ENCODE measurements around the gene USP54. TPM values are rescaled to one million over a fixed set of nuclear protein-coding genes. Genes with fewer than 3 reads are reported as not detected.

Gene USP54
- total RNA-seq, 2 experiments from 2014 or later, result 2.7 to 3.2 TPM

- H3K27me3 ChIP-seq (ENCODE audit: control insufficient read depth in 1 of 2, insufficient read depth in 2 of 2, low read length in 2 of 2), result no peaks in the 10 kb centered on the region
- TF ChIP-seq CTCF (IDR thresholded peaks at IDR 0.05), result no peak
- CTCF ChIA-PET, result no interaction called here
- no peak for DNase-seq
- intact Hi-C loops (cut with DNase I, micrococcal nuclease), result no loop called here
- Mint-ChIP-seq H3K4me3 (no peak overlapping the region), H3K4me1 (ENCODE audit: low read depth) (no peaks in the 10 kb centered on the region), H3K27ac (no peak overlapping the region), H3K27me3 (no peaks in the 10 kb centered on the region), H3K9me3 (no peaks in the 10 kb centered on the region), H3K36me3 (ENCODE audit: low read depth) (no peaks in the 10 kb centered on the region)
- no peak overlapping the region for H3K4me3 ChIP-seq (ENCODE audit: low read length)
- POLR2A ChIA-PET, result no interaction called here
- no peaks in the 10 kb centered on the region for H3K4me1 ChIP-seq (ENCODE audit: insufficient read depth, low read length)
- no peak overlapping the region for H3K27ac ChIP-seq (ENCODE audit: low read depth in 1 of 2, low read length in 2 of 2)
- ATAC-seq (ENCODE audit: poor library complexity), result no peak
- no peaks in the 10 kb centered on the region for H3K36me3 ChIP-seq (ENCODE audit: insufficient read depth, low read length)
- no peaks in the 10 kb centered on the region for H3K9me3 ChIP-seq (ENCODE audit: control insufficient read depth in 1 of 2, insufficient read depth in 1 of 2, low read length in 2 of 2)
Measured at GRCh38 chr10:73522263-73522662, 68.9 kb downstream of the USP54 start.

GRCh38 chr10:73519336-73519735 is 71.8 kb downstream of the USP54 start:
- POLR2A ChIA-PET, result interaction anchor here (0.6 to 1.7 kb wide), 3 partner anchors 8 to 558 kb away, joined by 3 to 4 read pairs (median 4); no protein-coding TSS in a partner anchor
- H3K9me3 Mint-ChIP-seq, result no peaks in the 10 kb centered on the region
- H3K27me3 Mint-ChIP-seq, result no peaks in the 10 kb centered on the region
- H3K36me3 Mint-ChIP-seq (ENCODE audit: low read depth), result no peaks in the 10 kb centered on the region
- no peaks in the 10 kb centered on the region for H3K4me1 Mint-ChIP-seq (ENCODE audit: low read depth)
- intact Hi-C loops (cut with DNase I, micrococcal nuclease), result no loop called here
- Histone ChIP-seq H3K9me3 (ENCODE audit: control insufficient read depth in 1 of 2, insufficient read depth in 1 of 2, low read length in 2 of 2) (no peaks in the 10 kb centered on the region), H3K4me3 (ENCODE audit: low read length) (no peak overlapping the region), H3K36me3 (ENCODE audit: insufficient read depth, low read length) (no peaks in the 10 kb centered on the region), H3K27me3 (ENCODE audit: control insufficient read depth in 1 of 2, insufficient read depth in 2 of 2, low read length in 2 of 2) (no peaks in the 10 kb centered on the region), H3K4me1 (ENCODE audit: insufficient read depth, low read length) (no peaks in the 10 kb centered on the region), H3K27ac (ENCODE audit: low read depth in 1 of 2, low read length in 2 of 2) (no peak overlapping the region)
- TF ChIP-seq CTCF (IDR thresholded peaks at IDR 0.05), result no peak
- H3K4me3 Mint-ChIP-seq, result no peak overlapping the region
- no peak overlapping the region for H3K27ac Mint-ChIP-seq
- CTCF ChIA-PET, result no interaction called here
- ATAC-seq (ENCODE audit: poor library complexity) (no peak), DNase-seq (no peak)

GRCh38 chr10:73517166-73517888 is 73.8 kb downstream of the USP54 start:
- Histone ChIP-seq H3K36me3 (ENCODE audit: insufficient read depth, low read length) (no peaks in the 10 kb centered on the region), H3K27ac (ENCODE audit: low read depth in 1 of 2, low read length in 2 of 2) (no peak overlapping the region), H3K4me1 (ENCODE audit: insufficient read depth, low read length) (no peaks in the 10 kb centered on the region), H3K27me3 (ENCODE audit: control insufficient read depth in 1 of 2, insufficient read depth in 2 of 2, low read length in 2 of 2) (no peaks in the 10 kb centered on the region), H3K9me3 (ENCODE audit: control insufficient read depth in 1 of 2, insufficient read depth in 1 of 2, low read length in 2 of 2) (no peaks in the 10 kb centered on the region), H3K4me3 (ENCODE audit: low read length) (no peak overlapping the region)
- Mint-ChIP-seq H3K9me3 (no peaks in the 10 kb centered on the region), H3K4me3 (no peak overlapping the region), H3K4me1 (ENCODE audit: low read depth) (no peaks in the 10 kb centered on the region), H3K36me3 (ENCODE audit: low read depth) (no peaks in the 10 kb centered on the region), H3K27ac (no peak overlapping the region), H3K27me3 (no peaks in the 10 kb centered on the region)
- ChIA-PET CTCF (no interaction called here), POLR2A (interaction anchor here (1.2 kb wide), 1 partner anchor 22 kb away, joined by 9 read pairs; the partner anchor contains the start of gene PPP3CB)
- ATAC-seq (ENCODE audit: poor library complexity) (no peak), DNase-seq (no peak)
- no peak for TF ChIP-seq CTCF (IDR thresholded peaks at IDR 0.05)
- intact Hi-C loops (cut with DNase I, micrococcal nuclease), result no loop called here
